Calu3 (cell line): ENCODE measurements around the gene CREB3L1. TPM values are rescaled to one million over a fixed set of nuclear protein-coding genes. Genes with fewer than 3 reads are reported as not detected.

Experiments used
- BruUV-seq: library from RNA; stranded (reverse); fragments of 400-500 nt; replicated peaks from 2 replicates; lab custom pipeline; 2021; lab: Mats Ljungman, UMichigan
- CTCF ChIA-PET: fragments of 300-600 bp; sonication (Branson Sonifier 250); formaldehyde crosslinking; loops from one replicate; lab custom pipeline; 2022; ENCODE audit warnings: antibody characterized with exemption; lab: Charles Lee
- DNase-seq: peaks from one replicate; pipeline ENCODE4 v3.0.0; 2022
- H3K27ac Mint-ChIP-seq: one replicate; pipeline ENCODE4 v1.8.0; 2022; ENCODE audit warnings: mixed read lengths; ENCODE audit not compliant: unreplicated experiment
- H3K27me3 Mint-ChIP-seq: one replicate; pipeline ENCODE4 v1.8.0; 2022; ENCODE audit warnings: mixed read lengths; ENCODE audit not compliant: unreplicated experiment
- H3K36me3 Mint-ChIP-seq: one replicate; pipeline ENCODE4 v1.8.0; 2022; ENCODE audit warnings: mild to moderate bottlenecking, moderate library complexity, mixed read lengths; ENCODE audit not compliant: insufficient read depth, unreplicated experiment
- H3K4me1 Mint-ChIP-seq: one replicate; pipeline ENCODE4 v1.8.0; 2022; ENCODE audit warnings: mild to moderate bottlenecking, low read depth, mixed read lengths; ENCODE audit not compliant: unreplicated experiment
- H3K4me3 Mint-ChIP-seq: one replicate; pipeline ENCODE4 v1.8.0; 2022; ENCODE audit warnings: mild to moderate bottlenecking, low read depth, moderate library complexity, mixed read lengths; ENCODE audit not compliant: unreplicated experiment
- H3K9me3 Mint-ChIP-seq: one replicate; pipeline ENCODE4 v1.8.0; 2022; ENCODE audit warnings: low read depth, mixed read lengths; ENCODE audit not compliant: unreplicated experiment
- intact Hi-C: fragments of 100-400 bp; cut with micrococcal nuclease; formaldehyde crosslinking; loops from one replicate; pipeline ENCODE4 v1.10.0; 2022; ENCODE audit not compliant: unreplicated experiment
- total RNA-seq: library from RNA; stranded (reverse); gene quantifications from 2 replicates; pipeline ENCODE4 v1.2.3, GENCODE V29; 2022
- TF ChIP-seq, protein P1 (sequence below): fragments of 200-600 bp; IDR thresholded peaks from one replicate; pipeline ENCODE4 v1.8.0; 2022; ENCODE audit warnings: antibody characterized with exemption; ENCODE audit not compliant: unreplicated experiment

The CREB3L1 gene
- total RNA-seq, 1 experiment from 2014 or later: not detected

DNA sequence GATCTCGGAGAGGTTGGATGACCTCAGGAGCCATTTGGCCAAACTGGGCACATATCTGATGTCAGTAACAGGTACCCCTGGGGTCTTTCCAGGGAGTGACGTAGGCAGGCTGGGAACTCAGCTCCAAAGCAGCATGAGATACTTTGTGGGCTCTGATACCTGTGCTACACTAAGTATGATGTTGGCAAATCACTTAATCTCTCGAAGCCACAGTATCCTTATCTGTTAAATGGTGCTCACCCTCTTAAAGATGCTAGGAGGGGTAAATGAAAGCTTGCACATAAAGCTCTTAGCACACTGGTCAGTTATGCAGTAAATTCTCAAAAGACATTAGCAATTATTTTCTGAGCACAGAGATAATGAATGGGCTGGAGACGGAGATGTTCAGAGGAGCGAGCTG, 52.7 kb downstream of the CREB3L1 start:
- TF ChIP-seq, protein P1, sequence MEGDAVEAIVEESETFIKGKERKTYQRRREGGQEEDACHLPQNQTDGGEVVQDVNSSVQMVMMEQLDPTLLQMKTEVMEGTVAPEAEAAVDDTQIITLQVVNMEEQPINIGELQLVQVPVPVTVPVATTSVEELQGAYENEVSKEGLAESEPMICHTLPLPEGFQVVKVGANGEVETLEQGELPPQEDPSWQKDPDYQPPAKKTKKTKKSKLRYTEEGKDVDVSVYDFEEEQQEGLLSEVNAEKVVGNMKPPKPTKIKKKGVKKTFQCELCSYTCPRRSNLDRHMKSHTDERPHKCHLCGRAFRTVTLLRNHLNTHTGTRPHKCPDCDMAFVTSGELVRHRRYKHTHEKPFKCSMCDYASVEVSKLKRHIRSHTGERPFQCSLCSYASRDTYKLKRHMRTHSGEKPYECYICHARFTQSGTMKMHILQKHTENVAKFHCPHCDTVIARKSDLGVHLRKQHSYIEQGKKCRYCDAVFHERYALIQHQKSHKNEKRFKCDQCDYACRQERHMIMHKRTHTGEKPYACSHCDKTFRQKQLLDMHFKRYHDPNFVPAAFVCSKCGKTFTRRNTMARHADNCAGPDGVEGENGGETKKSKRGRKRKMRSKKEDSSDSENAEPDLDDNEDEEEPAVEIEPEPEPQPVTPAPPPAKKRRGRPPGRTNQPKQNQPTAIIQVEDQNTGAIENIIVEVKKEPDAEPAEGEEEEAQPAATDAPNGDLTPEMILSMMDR: no peak
- DNase-seq: no peak
- intact Hi-C loops: no loop called here
- no peaks in the 10 kb centered on the region for H3K36me3 Mint-ChIP-seq
- peaks cover 8% of the 10 kb centered on the region for H3K4me1 Mint-ChIP-seq
- H3K27ac Mint-ChIP-seq: no peak overlapping the region
- BruUV-seq: no TSS peak
- no peak overlapping the region for H3K4me3 Mint-ChIP-seq
- CTCF ChIA-PET: interaction anchor here (1.2 kb wide), 2 partner anchors 12 to 87 kb away, joined by 3 read pairs; no protein-coding TSS in a partner anchor
- H3K27me3 Mint-ChIP-seq: peaks cover 95% of the 10 kb centered on the region
- H3K9me3 Mint-ChIP-seq: no peaks in the 10 kb centered on the region

DNA sequence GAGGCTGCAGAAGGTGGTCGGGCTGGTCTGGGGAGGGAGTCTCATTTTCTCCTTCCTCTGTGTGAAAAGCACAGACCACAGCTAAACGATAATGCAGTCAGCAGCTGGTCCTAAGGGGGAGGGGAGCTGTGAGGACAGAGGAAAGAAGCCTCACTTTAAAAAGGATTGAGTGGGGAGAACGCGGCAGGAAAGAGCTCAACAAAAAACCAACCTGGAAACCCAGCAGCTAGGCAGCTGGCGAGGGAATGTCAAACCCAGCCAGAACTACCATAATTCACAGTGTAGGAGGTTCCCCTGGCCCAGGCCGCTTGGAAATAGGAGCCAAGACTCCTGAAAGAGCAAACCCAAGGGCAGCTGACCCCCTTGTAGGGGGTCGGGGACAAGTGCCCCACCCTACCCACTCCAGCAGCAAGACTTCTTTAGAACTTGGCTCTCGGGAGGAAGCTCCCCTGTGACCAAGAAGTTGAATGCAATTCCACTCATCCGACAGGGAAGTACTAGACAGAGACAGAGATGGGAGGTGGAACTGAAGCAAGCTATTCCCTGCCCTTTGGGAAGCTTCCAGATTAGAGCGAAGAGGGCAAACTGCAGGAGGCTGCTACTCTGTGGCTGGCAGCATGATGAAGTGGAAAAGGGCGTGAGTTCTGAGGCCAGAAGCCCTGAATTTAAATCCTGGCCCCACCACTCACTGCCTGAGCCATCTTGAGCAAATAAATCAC, 53.3 kb downstream of the CREB3L1 start:
- Mint-ChIP-seq H3K27ac (no peak overlapping the region), H3K27me3 (peaks cover 95% of the 10 kb centered on the region), H3K36me3 (no peaks in the 10 kb centered on the region), H3K4me3 (no peak overlapping the region), H3K4me1 (peaks cover 10% of the 10 kb centered on the region), H3K9me3 (no peaks in the 10 kb centered on the region)
- intact Hi-C loops: no loop called here
- BruUV-seq: no TSS peak
- CTCF ChIA-PET: interaction anchor here (1.2 kb wide), 2 partner anchors 12 to 87 kb away, joined by 3 read pairs; no protein-coding TSS in a partner anchor
- no peak for DNase-seq
- TF ChIP-seq, protein P1: no peak

DNA sequence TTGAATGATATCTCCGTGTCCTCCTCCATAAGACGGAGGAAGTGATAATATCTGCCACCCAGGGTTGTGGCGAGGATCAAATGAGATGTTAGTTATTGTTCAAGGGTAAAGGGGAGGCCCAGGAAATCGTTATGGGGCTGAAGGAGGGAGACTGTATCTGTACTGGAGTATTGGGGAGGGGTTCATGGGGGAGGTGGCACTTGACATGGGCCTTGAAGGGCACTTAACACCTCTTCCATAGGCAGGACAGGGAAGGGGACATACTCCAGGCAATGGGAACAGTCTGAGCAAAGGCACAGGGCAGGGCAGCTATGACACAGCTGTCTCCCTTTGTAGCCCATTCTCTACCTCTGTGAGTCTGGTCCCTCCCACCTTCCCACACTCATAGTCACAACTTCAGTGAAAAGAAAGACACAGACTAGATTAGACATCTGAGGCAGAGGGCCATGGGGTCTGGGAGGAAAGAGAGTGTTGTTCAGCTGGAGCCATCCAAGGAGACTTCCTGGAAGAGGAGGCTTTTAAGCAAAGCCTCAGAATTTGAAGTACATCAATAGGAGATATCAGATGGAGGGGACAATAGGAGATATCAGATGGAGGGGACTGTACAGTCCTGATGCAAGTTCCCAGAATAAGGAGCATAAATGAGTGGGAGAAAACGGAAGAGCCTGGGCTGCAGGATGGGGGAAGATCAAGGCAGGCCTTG, 54.0 kb downstream of the CREB3L1 start:
- DNase-seq: no peak
- no peak overlapping the region for H3K4me3 Mint-ChIP-seq
- no TSS peak for BruUV-seq
- H3K4me1 Mint-ChIP-seq: peaks cover 14% of the 10 kb centered on the region
- H3K27ac Mint-ChIP-seq: no peak overlapping the region
- H3K27me3 Mint-ChIP-seq: peaks cover 95% of the 10 kb centered on the region
- CTCF ChIA-PET: no interaction called here
- H3K9me3 Mint-ChIP-seq: no peaks in the 10 kb centered on the region
- intact Hi-C loops: no loop called here
- H3K36me3 Mint-ChIP-seq: no peaks in the 10 kb centered on the region
- TF ChIP-seq, protein P1: no peak

DNA sequence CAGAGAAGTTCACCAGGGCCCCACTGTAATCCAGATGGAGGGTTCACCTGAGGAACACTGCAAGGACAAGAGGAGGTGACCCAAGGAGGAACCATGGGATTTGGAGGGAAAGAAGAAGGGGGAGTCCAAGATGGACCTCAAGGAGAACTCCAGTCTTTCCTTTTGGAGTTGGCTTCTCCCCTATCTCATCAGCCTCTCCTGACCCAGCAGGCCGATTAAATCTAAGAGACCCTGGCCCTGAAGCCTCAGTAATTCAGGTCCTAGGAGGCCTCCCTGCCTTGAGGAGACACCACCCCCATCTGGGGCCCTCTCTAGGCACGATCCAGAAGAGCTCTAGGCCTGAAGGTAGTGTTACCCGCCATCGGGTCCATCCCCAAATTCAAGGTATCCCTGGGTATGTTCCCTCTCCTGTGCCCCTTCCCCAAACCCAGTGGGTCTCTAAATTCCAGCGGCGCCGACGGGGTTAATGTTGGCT, 54.7 kb downstream of the CREB3L1 start:
- Mint-ChIP-seq H3K4me3 (peak overlapping the region; percentile 39), H3K9me3 (no peaks in the 10 kb centered on the region), H3K36me3 (no peaks in the 10 kb centered on the region), H3K27me3 (peaks cover 91% of the 10 kb centered on the region), H3K27ac (no peak overlapping the region), H3K4me1 (peaks cover 8% of the 10 kb centered on the region)
- TF ChIP-seq, protein P1: no peak
- BruUV-seq: no TSS peak
- DNase-seq: no peak
- intact Hi-C loops: no loop called here
- CTCF ChIA-PET: no interaction called here
